Thoracic aorta (tissue), 2 donors: ENCODE measurements around the gene EMX1. TPM values are rescaled to one million over a fixed set of nuclear protein-coding genes. Genes with fewer than 3 reads are reported as not detected.

Experiments
- ATAC-seq: fragments of 150-250 bp; one replicate; pipeline ENCODE4 v1.8.0; 2017; ENCODE audit warnings: low read depth; ENCODE audit not compliant: insufficient number of reproducible peaks, low FRiP score
- DNase-seq: peaks from one replicate; pipeline ENCODE4 v3.0.0-alpha.2; 2020; ENCODE audit warnings: low spot score
- H3K27ac ChIP-seq, 2 donors: fragments of 200-600 bp; sonication (generic); 1 replicate in 1 of 2; 2 replicates in 1 of 2; pipeline ENCODE4 v1.5.1; 2016; ENCODE audit warnings: mild to moderate bottlenecking in 2 of 2, moderate library complexity in 2 of 2
- H3K27me3 ChIP-seq: fragments of 200-600 bp; sonication (generic); replicated peaks from 2 replicates; pipeline ENCODE4 v1.6.0; 2016; ENCODE audit warnings: mild to moderate bottlenecking; ENCODE audit not compliant: insufficient read depth
- H3K36me3 ChIP-seq: fragments of 200-600 bp; sonication (generic); one replicate; pipeline ENCODE4 v1.5.1; 2016
- H3K4me1 ChIP-seq, 2 donors: fragments of 200-600 bp; sonication (generic); 1 replicate in 1 of 2; 2 replicates in 1 of 2; pipeline versions ENCODE4 v1.5.1 to v1.6.0; 2016; ENCODE audit warnings: low read depth in 2 of 2, mild to moderate bottlenecking in 1 of 2; ENCODE audit not compliant: control insufficient read depth in 1 of 2
- H3K4me3 ChIP-seq: fragments of 200-600 bp; sonication (generic); 2 replicates; pipeline ENCODE4 v1.5.1; 2016; ENCODE audit warnings: mild to moderate bottlenecking
- H3K9me3 ChIP-seq: fragments of 200-600 bp; sonication (generic); 2 replicates; pipeline ENCODE4 v1.5.1; 2016
- total RNA-seq, 2 donors: library from RNA; depleted of rRNA; stranded (reverse); fragments of >200 nt; gene quantifications; one replicate each; pipeline versions ENCODE4 v1.1.0 to v1.2.3, GENCODE V29; 2016
- TF ChIP-seq, protein P1 (sequence below): fragments of 200-600 bp; sonication (generic); IDR thresholded peaks from one replicate; pipeline ENCODE4 v1.5.1; 2019; ENCODE audit warnings: antibody characterized with exemption

Gene EMX1
- not detected for total RNA-seq

DNA sequence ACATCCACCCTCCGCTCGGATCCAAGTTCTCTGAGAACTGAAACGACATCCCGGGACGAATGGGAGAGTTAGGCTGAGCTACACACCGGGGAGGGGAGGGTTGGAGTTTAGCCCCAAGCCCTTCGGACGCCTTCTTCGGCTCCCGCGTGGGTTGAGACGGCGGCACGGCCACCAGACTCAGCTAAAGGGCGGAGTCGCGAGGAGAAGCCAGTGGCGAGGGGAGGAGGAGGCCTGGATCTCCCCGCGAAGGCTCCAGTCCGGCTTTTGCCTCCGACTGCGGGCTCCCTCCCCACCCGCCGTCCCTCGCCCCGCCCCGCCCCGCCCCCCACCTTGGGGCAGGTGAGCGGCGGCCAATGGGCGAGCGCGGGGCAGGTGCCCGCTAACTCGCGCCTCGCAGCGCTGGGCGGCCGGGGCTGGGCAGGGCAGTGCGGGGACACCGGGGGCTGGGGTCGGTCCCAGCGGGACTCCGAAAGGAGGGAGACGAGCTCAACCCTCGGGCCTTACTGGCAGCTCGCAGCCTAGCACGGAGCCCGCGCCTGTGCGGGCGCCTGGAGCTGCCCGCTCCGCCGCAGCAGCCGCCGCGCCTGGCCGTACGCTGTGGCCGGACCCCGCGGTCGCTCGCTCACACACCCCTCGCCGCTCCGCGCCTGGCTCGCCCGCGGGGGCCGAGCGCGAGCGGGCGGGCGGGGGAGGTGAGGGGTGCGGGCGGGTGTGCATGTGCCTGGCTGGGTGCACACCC is at the start of gene EMX1:
EMX1 (plus strand) TSS at position 382 of the 739 bp plus-strand sequence; CDS start at position 716, 334 bp downstream.
- Histone ChIP-seq H3K36me3 (no peaks in the 10 kb centered on the region), H3K27ac (no peak within 1 kb of the TSS), H3K9me3 (no peaks in the 10 kb centered on the region), H3K4me1 (peaks cover 38 to 51% of the 10 kb centered on the region in 2 donors), H3K4me3 (peak within 1 kb of the TSS; percentile 66), H3K27me3 (peaks cover 39% of the 10 kb centered on the region)
- DNase-seq (no peak), ATAC-seq (no peak)
- TF ChIP-seq, protein P1, sequence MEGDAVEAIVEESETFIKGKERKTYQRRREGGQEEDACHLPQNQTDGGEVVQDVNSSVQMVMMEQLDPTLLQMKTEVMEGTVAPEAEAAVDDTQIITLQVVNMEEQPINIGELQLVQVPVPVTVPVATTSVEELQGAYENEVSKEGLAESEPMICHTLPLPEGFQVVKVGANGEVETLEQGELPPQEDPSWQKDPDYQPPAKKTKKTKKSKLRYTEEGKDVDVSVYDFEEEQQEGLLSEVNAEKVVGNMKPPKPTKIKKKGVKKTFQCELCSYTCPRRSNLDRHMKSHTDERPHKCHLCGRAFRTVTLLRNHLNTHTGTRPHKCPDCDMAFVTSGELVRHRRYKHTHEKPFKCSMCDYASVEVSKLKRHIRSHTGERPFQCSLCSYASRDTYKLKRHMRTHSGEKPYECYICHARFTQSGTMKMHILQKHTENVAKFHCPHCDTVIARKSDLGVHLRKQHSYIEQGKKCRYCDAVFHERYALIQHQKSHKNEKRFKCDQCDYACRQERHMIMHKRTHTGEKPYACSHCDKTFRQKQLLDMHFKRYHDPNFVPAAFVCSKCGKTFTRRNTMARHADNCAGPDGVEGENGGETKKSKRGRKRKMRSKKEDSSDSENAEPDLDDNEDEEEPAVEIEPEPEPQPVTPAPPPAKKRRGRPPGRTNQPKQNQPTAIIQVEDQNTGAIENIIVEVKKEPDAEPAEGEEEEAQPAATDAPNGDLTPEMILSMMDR: no peak

DNA sequence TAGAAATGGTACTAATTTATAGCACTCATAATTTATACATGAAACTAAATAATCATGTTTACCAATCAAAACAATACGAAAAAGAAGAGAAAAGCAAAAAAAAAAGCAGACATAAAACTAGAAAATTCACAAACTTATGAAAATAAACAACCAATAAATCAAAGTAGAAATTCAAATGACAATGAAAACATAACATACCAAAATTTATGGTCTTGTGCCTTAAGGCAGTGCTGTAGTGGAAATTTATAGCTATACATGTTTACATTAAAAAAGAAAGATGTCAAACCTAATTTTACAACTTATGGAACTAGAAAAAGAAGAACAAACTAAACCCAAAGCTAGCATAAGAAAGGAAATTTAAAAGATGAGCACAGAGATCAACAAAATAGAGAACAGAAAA is 46.3 kb upstream of the EMX1 start:
- Histone ChIP-seq H3K4me1 (no peaks in the 10 kb centered on the region), H3K36me3 (no peaks in the 10 kb centered on the region), H3K9me3 (no peaks in the 10 kb centered on the region), H3K4me3 (no peak overlapping the region), H3K27ac (no peak overlapping the region), H3K27me3 (no peaks in the 10 kb centered on the region)
- TF ChIP-seq, protein P1: no peak
- DNase-seq: no peak
- ATAC-seq: no peak

DNA sequence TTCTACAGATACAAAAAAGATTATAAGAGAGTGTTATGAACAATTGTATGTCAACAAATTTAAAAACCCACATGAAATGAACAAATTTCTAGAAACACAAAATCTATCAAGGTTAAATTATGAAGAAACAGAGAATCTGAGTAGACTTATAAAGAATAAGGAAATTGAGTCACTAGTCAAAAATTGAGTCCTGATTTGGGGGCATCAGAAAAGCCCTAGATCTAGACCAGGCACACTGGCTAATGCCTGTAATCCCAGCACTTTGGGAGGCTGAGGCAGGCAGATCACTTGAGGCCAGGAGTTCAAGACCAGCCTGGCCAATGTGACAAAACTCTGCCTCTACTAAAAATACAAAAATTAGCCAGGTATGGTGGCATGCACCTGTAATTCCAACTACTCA is 45.4 kb upstream of the EMX1 start:
- Histone ChIP-seq H3K4me1 (no peaks in the 10 kb centered on the region), H3K27me3 (no peaks in the 10 kb centered on the region), H3K27ac (no peak overlapping the region), H3K36me3 (no peaks in the 10 kb centered on the region), H3K9me3 (no peaks in the 10 kb centered on the region), H3K4me3 (no peak overlapping the region)
- TF ChIP-seq, protein P1: no peak
- DNase-seq: no peak
- ATAC-seq: no peak

DNA sequence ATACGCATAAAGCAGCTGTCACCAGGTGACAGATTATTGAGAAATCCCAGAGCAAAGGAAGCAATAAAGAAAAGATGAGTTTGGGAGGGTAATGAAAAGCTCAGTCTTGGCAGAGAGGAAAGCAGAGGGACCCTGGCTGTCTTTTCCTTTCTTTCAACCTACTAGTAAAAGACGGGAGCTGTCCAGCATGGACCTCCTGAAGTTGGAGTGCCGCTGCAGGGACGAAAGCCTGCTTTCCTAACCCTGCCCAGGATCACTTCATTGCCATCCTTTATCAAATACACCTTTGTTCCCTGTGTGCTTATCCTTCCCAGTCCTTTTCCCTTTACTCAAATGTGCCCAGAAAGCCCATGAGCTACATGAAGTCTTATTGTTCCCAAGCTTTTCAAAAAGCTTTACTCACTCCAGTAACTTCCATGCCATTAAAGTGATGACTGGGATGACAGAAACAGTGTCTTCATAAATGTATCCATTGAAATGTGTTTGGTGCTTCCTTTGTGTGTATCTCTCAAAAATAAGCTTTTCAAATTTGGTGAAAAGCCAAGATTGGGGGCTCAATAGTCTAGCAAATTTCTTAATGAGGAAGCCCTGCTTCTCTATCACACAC is 33.9 kb upstream of the EMX1 start:
- H3K4me3 ChIP-seq: no peak overlapping the region
- no peaks in the 10 kb centered on the region for H3K9me3 ChIP-seq
- TF ChIP-seq, protein P1: no peak
- ATAC-seq (no peak), DNase-seq (no peak)
- no peaks in the 10 kb centered on the region for H3K36me3 ChIP-seq
- H3K4me1 ChIP-seq: peaks cover 9 to 18% of the 10 kb centered on the region in 2 donors
- H3K27me3 ChIP-seq: no peaks in the 10 kb centered on the region
- no peak overlapping the region for H3K27ac ChIP-seq

DNA sequence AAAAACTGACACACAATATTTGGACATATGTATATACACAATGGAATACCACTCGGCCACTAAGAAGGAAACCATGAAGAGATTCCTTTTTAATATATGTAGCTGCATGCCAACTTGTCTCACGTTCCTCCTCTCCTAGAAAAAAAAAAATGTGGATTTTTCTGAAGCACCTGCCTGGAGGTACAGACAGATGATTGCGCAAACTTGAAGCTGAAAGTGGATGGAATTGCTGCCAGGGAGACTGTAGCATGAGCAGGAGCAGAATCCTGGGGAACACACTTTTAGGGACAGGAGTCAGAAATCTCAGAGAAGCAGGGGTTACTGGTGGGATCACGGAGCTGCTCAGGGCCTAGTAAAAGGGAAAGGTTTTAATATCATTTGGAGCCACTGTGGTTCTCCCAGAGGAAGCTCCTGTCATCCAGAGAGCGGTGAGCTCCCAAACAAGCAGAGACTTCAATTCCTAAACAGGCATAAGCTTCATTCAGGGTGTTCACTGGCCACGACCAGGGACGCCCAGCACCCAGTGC is 30.8 kb upstream of the EMX1 start:
- no peaks in the 10 kb centered on the region for H3K36me3 ChIP-seq
- no peak for ATAC-seq
- peaks cover 11 to 27% of the 10 kb centered on the region in 2 donors for H3K4me1 ChIP-seq
- peak overlapping the region; percentile 81 to 94 for H3K27ac ChIP-seq
- DNase-seq: no peak
- H3K27me3 ChIP-seq: no peaks in the 10 kb centered on the region
- H3K9me3 ChIP-seq: no peaks in the 10 kb centered on the region
- TF ChIP-seq, protein P1: no peak
- peak overlapping the region; percentile 82 for H3K4me3 ChIP-seq
